GM08714 (cell line): Measurements from ENCODE around the gene ARSG.

Experiments
- H3K4me3 ChIP-seq: fragments of 200-500 bp; sonication (Bioruptor generic); 2 replicates; pipeline ENCODE4 v1.5.1; 2014; ENCODE audit warnings: mild to moderate bottlenecking, low read length, inconsistent platforms
- ZNF274 ChIP-seq: IDR thresholded peaks from 2 replicates; pipeline ENCODE4 v1.6.1; 2012; ENCODE audit warnings: mild to moderate bottlenecking, low read depth, low read length

ARSG gene

DNA sequence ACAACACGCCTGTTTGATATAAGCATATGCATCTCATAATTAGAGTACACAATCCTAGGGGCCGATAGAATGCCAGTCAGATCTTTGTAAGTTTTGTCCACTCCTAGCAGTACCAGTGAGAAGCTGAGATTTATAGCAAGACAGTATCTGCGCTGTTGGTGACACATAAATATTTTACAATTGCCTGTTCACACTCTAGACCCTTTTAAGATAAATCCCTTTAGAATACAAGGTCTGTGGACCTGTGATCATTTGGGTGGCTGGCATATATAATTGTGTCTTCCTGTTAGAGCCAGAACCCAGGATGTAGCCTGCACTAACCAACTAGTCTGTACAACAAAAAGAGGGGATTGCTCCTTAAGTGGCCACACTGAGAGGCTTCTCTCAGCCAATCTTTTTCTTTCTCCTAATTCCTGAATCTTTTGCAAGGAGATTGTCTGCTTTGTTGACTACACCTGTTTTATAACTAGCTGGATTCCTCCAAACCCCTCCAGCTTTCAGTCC is 91.3 kb downstream of the ARSG start:
- TF ChIP-seq ZNF274, result no peak
- no peak overlapping the region for H3K4me3 ChIP-seq

DNA sequence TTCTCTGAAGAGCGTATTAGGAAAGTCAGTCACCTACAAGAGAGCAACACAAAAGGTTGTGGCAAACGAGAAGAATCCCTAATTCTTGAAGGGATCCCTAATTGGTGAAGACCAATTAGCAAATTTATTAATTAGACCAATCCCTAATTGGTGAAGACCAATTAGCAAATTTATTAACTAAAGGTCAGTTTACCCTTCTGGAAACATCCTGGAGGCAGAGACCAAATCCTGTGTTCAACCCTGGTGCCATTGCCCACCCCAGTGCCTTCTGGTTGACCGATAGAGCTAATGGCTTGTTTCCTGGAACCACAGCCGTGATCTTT is 91.8 kb downstream of the ARSG start:
- TF ChIP-seq ZNF274, result no peak
- H3K4me3 ChIP-seq, result no peak overlapping the region

- TF ChIP-seq ZNF274, result no peak
- no peak overlapping the region for H3K4me3 ChIP-seq
These were observed 92.4 kb downstream of the ARSG start for GRCh38 chr17:68383443-68384321.

DNA sequence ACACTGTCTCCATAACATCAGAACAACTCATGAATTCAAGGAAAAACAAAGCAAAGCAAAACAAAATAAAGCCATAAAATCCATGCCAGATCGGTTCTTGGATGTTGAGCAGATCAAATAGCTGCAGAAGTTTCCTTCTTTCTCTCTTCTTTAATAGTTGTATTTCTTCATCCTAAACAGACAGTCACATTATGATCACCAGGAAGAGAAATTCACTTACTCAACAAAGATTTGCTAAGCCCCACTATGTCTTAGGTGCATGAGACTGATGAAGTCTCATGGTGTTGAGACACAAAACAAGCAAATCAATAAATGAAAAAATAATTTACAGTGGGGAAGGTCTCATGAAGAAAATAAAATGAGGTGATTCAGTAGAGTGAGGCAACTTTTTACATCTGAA is 93.2 kb downstream of the ARSG start:
- no peak for TF ChIP-seq ZNF274
- no peak overlapping the region for H3K4me3 ChIP-seq

DNA sequence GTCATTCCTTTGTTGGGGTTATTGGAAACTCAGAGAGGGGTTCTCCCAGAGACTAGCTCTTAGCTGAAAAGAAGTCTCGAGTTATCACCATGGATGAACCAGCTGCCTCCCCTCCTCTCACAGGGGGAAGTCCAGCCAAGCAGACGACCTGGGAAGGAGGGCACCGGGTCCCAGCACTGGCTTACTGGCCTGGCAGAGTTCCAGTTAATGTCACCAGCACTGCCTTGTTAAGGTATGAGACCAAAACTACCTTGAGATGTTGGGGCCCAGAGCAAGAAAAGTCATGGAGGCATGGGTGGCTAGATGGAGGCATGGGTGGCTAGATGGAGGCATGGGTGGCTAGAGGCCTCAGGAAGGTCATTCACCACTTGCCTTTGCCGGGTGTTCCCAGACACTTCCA is 93.6 kb downstream of the ARSG start:
- no peak for TF ChIP-seq ZNF274
- no peak overlapping the region for H3K4me3 ChIP-seq

DNA sequence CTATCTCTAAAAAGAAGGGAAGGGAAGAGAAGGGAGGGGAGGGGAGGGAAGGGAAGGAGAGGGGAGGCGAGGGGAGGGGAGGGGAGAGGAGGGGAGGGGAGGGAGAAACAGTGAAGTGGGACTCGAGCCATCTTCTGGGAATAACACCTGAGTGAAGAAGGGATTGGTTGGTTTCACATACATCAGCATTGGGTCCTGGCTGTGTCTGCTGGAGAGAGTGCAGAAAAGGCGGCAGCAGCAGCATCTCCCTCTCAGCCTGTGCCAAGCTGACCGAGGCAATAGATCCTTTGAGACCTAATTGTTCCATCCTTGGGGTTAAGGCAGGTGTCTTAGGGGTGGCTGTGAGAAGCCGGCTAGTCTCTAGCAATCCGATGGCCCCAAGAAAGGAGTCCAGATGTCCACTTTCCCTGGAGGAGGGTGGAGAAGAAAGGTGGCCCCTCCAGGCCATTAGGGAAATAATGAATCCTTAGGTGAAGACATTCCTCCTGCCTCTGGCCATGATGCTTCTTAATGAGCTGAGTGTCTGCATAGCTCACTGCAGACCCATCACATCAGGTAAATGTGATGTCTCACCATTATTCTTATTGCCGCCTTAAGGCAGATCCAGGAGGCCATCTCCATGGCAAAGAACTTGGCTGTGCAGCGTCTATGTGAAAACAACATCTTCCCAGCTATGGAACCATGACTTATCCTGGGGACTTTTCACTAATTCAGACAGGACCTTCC is 94.4 kb downstream of the ARSG start:
- H3K4me3 ChIP-seq, result no peak overlapping the region
- TF ChIP-seq ZNF274, result no peak

DNA sequence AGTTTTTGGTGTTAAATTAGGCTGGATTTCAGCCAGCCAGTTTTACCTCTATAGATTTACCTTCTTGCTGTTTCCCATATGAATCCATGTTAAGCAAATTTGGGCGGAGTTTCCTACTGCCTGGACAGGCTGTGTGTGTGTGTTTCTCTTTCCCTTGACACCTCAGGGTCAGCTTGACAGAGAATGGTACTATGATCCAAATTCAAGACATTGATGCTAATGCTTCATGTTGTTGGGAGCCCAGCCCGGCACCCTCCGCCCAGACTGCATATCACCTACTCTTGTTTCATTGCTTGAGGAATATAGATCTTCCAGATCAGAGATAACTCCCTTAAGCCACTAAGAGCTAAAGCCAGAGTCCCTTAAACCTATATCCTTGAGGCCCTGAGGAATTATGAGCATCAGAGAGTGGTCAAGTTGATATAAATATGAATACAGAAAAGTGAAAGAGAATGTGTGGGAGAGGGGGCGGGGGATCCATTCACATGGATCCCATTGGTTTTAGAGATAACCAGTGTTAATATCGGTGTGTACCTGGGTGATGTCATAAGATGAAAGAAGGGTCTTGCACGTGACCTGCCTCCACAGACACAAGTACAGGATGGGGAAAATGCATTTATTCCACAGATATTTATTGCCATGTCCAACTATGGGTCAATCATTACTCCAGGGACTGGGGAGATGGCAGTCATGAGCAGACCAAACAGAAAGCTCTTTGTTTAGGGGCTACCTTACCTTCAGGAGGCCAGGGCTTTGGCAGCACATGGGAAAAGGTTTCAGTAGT is 96.3 kb downstream of the ARSG start:
- TF ChIP-seq ZNF274, result no peak
- H3K4me3 ChIP-seq, result no peak overlapping the region

DNA sequence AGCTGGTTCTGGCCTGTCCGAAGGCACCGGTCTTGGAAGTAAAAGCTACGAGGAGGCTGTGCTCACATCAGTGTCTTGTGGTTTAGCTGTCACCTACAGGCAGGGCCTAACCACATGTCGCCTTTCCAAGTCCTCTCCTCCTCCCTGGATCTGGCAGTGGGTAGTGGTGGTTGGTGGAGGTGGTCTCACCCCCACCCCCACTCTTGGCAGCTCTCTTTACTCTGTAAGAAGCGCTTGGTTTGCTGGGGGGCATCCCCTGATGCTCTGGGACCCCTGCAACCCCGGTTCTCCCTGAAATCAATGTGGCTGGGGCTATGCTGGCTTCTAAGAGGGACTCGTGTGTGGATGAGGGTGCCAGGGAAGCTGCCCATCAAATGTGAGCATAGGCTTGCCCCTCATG is 97.7 kb downstream of the ARSG start:
- no peak for TF ChIP-seq ZNF274
- no peak overlapping the region for H3K4me3 ChIP-seq

DNA sequence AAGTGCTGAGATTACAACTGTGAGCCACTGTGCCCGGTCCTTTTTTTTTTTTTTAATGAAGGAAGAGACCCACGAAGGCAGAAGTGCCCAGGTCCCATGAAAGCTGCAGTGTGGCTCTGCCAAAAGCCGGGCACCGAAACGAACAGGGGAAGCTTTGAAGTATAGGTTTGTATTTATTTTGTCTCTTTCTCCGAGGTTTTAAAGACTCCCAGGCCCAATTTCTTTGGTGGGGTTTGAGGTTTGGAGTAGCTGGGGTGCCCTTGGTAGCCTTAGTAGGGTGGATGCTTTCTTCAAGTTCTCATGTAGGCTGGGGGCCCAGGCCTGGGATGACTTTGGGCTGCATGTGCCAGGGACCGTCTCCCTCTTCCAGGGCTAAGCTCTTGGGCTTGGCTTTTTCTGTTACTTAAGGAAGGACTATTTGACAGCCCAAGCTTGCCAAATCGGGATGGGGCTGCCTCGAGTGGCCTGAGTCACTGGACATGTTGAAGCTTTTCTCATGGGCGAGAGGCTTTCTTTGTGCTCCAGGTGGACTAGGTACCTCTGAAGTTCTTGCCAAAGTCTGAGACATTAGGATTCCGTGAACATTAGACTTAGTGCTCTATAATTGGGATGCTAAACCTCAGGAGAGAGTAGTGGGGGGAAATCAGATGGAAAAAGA is 99.7 kb downstream of the ARSG start:
- no peak overlapping the region for H3K4me3 ChIP-seq
- no peak for TF ChIP-seq ZNF274

GRCh38 chr17:68391561-68392268 is 100.4 kb downstream of the ARSG start:
- H3K4me3 ChIP-seq, result no peak overlapping the region
- no peak for TF ChIP-seq ZNF274

DNA sequence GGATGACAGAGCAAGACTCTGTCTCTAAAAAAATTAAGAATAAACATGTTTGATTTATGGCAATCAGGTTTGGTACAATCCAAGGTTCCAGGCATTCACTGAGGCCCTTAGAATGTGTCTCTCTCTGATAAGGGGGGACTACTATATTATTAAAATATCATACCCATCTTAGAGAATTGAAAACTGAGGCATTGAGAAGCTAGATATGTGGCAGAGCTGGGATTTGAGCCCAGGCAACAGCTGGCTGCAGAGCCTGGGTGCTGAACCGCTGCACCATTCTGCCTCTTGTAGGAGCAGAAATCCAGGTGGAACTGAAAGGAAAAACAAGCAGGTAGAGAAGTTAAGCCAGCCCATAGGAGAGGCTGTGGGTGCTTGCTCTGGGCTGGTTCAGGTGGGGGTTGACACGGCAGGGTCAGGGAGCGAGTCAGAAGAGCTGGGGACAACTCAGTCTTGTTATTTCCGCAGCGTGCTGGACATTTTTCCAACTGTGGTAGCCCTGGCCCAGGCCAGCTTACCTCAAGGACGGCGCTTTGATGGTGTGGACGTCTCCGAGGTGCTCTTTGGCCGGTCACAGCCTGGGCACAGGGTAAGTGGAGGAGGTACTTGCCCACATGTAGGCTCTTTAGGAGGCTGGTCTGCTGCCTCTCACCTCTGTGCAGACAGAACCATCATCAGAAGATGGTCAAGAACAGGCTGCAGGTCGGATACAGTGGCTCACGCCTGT is 103.5 kb downstream of the ARSG start:
- no peak overlapping the region for H3K4me3 ChIP-seq
- TF ChIP-seq ZNF274, result no peak

GRCh38 chr17:68396226-68397107 is 105.2 kb downstream of the ARSG start:
- no peak for TF ChIP-seq ZNF274
- H3K4me3 ChIP-seq, result no peak overlapping the region

GRCh38 chr17:68397108-68397536 is 105.8 kb downstream of the ARSG start:
- no peak for TF ChIP-seq ZNF274
- H3K4me3 ChIP-seq, result no peak overlapping the region
